Esophagus (tissue), 2 donors: ENCODE results near the gene EYA3. TPM values are rescaled to one million over a fixed set of nuclear protein-coding genes. Genes with fewer than 3 reads are reported as not detected.

Experiments
- H3K27ac ChIP-seq, 2 donors: one replicate each; pipeline ENCODE4 v1.5.1; 2013; ENCODE audit warnings: low read depth in 2 of 2, mild to moderate bottlenecking in 2 of 2, inconsistent platforms in 1 of 2, low read length in 1 of 2, moderate library complexity in 1 of 2
- H3K27me3 ChIP-seq, 2 donors: one replicate each; pipeline ENCODE4 v1.6.1; 2013; ENCODE audit warnings: low read length in 2 of 2, control low read depth in 1 of 2, mild to moderate bottlenecking in 1 of 2; ENCODE audit not compliant: insufficient read depth in 2 of 2, control insufficient read depth in 1 of 2
- H3K36me3 ChIP-seq, 2 donors: one replicate each; pipeline ENCODE4 v1.6.1; 2013; ENCODE audit warnings: low read length in 1 of 2; ENCODE audit not compliant: control insufficient read depth in 2 of 2, insufficient read depth in 2 of 2
- H3K4me1 ChIP-seq, 2 donors: one replicate each; pipeline ENCODE4 v1.6.1; 2013; ENCODE audit warnings: low read length in 1 of 2; ENCODE audit not compliant: control insufficient read depth in 2 of 2, insufficient read depth in 2 of 2
- H3K4me3 ChIP-seq, 2 donors: one replicate each; pipeline ENCODE4 v1.5.1; 2013; ENCODE audit warnings: low read length in 2 of 2, mild to moderate bottlenecking in 2 of 2, low read depth in 1 of 2, moderate library complexity in 1 of 2
- H3K9me3 ChIP-seq, 2 donors: one replicate each; pipeline ENCODE4 v1.6.1; 2013; ENCODE audit warnings: mild to moderate bottlenecking in 2 of 2, low read depth in 1 of 2, low read length in 1 of 2, moderate library complexity in 1 of 2; ENCODE audit not compliant: control insufficient read depth in 2 of 2, insufficient read depth in 1 of 2
- WGBS, 2 donors: extraction: QIAGEN DNeasy Blood & Tissue Kit; methylation state at CpG; one replicate each; pipeline ENCODE4 v1.1.7; 2013; 5-methylcytosine and 5-hydroxymethylcytosine counted together
- polyA plus RNA-seq, 2 donors: library from polyadenylated mRNA; stranded (reverse); fragments of 200-250 nt; gene quantifications; one replicate each; pipeline ENCODE4 v1.2.3, GENCODE V29; 2013
- donor health status: healthy with polysubstance abuse.
- donor health status: Bipolar disorder and iron deficiency.

Gene EYA3
- polyA plus RNA-seq, 2 donors = 6.3 to 7.3 TPM

DNA sequence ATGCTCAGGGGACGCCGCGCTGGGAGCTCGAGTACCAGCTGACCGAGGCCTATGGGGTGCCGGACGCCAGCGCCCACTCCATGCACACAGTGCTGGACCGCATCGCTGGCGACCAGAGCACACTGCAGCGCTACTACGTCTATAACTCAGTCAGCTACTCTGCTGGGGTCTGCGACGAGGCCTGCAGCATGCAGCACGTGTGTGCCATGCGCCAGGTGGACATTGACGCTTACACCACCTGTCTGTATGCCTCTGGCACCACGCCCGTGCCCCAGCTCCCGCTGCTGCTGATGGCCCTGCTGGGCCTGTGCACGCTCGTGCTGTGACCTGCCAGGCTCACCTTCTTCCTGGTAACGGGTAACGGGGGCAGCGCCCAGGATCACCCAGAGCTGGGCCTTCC, 129.9 kb downstream of the EYA3 start:
- no peak overlapping the region for H3K27ac ChIP-seq

DNA sequence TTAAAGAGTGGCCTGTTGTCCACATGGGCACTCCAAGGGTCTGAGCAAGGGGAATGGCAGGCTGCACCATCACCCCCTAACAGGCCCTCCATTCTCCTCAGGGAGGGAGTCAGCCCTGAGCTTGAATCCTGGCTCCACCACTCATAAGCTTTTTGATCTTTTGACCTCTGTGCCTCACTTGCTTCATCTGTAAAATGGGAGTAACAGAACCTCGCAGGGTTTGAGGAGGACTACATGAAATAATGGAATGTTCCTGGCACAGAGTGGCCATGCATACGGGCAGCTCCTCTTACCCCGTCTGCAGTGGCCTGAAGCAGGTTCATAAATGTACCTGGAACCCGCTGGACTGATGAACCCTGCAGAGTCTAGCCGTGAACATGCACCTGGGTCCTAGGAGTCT, 130.8 kb downstream of the EYA3 start:
- Histone ChIP-seq H3K27me3 (no peaks in the 10 kb centered on the region), H3K4me1 (peaks cover 5 to 16% of the 10 kb centered on the region in 2 donors), H3K9me3 (no peaks in the 10 kb centered on the region), H3K27ac (no peak overlapping the region), H3K4me3 (no peak overlapping the region), H3K36me3 (no peaks in the 10 kb centered on the region)
- WGBS, 2 donors = 94% methylated on average over 5 of the region's 5 CpGs

More for the DNA sequence above, 129.9 kb downstream of the EYA3 start:
- Histone ChIP-seq H3K36me3 (peaks cover 0 to 4% of the 10 kb centered on the region in 2 donors), H3K4me3 (no peak overlapping the region), H3K9me3 (no peaks in the 10 kb centered on the region), H3K27me3 (no peaks in the 10 kb centered on the region), H3K4me1 (peaks cover 5 to 16% of the 10 kb centered on the region in 2 donors)
- WGBS, 2 donors = 94 to 95% methylated on average over 26 of the region's 26 CpGs

DNA sequence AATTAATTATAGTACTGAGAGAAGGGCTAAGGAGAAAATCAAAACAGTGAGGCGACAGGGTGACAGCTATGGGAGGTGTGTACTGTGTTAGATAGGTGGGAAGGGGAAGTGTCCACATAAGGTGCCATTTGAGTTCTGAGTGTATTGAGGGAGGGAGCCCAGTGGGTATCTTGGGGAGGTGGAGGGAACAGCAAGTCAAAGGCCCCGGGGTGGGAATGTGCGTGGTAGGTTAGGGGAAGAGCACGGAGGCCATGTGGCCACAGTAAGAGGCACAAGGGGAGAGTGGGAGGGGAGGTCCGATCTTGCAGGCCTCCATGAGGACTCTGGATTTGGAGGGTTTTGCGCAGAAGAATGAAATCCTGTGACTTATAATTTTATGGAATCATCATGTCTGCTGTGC, 131.6 kb downstream of the EYA3 start:
- Histone ChIP-seq H3K9me3 (no peaks in the 10 kb centered on the region), H3K27ac (no peak overlapping the region), H3K4me1 (peaks cover 5 to 16% of the 10 kb centered on the region in 2 donors), H3K27me3 (no peaks in the 10 kb centered on the region), H3K4me3 (no peak overlapping the region), H3K36me3 (no peaks in the 10 kb centered on the region)
- 78 to 84% methylated on average over 6 of the region's 6 CpGs for WGBS, 2 donors

- H3K27me3 ChIP-seq = no peaks in the 10 kb centered on the region
- 81 to 88% methylated on average over 6 of the region's 6 CpGs for WGBS, 2 donors
Observed at GRCh38 chr1:27955076-27955475, 133.3 kb downstream of the EYA3 start.

GRCh38 chr1:27954186-27954585, 134.2 kb downstream of the EYA3 start:
- no peaks in the 10 kb centered on the region for H3K9me3 ChIP-seq
- no peaks in the 10 kb centered on the region for H3K36me3 ChIP-seq
- no peak overlapping the region for H3K27ac ChIP-seq
- no peaks in the 10 kb centered on the region for H3K27me3 ChIP-seq
- no peaks in the 10 kb centered on the region for H3K4me1 ChIP-seq
- 91 to 94% methylated on average over 10 of the region's 10 CpGs for WGBS, 2 donors
- no peak overlapping the region for H3K4me3 ChIP-seq

More at GRCh38 chr1:27955076-27955475, 133.3 kb downstream of the EYA3 start:
- Histone ChIP-seq H3K9me3 (no peaks in the 10 kb centered on the region), H3K36me3 (no peaks in the 10 kb centered on the region), H3K4me3 (no peak overlapping the region), H3K27ac (no peak overlapping the region), H3K4me1 (peaks cover 0 to under 1% of the 10 kb centered on the region in 2 donors)

DNA sequence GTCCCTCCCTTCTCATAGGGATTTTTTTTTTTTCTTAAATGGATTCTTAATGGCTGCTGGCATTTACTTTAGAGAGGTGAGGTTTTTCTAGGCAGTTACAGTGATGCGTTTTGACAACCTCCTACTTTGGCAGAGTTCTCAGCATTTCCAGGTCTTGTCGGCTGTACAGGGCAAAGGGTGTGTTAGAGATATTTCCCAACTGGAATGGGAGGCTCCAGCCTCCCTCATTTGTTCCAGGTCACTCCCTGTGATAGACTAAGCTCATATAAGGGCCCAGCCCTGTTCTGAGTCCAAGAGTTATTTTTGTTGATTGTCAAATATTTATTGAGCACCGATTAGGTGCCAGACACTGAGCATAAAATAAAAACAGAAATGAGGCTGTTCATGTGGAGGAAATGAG, 136.3 kb downstream of the EYA3 start:
- H3K27ac ChIP-seq = no peak overlapping the region

GRCh38 chr1:27951396-27951795, 137.0 kb downstream of the EYA3 start:
- Histone ChIP-seq H3K27ac (no peak overlapping the region), H3K4me3 (no peak overlapping the region), H3K27me3 (no peaks in the 10 kb centered on the region), H3K4me1 (no peaks in the 10 kb centered on the region), H3K36me3 (no peaks in the 10 kb centered on the region), H3K9me3 (no peaks in the 10 kb centered on the region)
- WGBS, 2 donors = 65 to 67% methylated on average over 3 of the region's 3 CpGs

More for the DNA sequence above, 136.3 kb downstream of the EYA3 start:
- Histone ChIP-seq H3K4me1 (no peaks in the 10 kb centered on the region), H3K36me3 (no peaks in the 10 kb centered on the region), H3K27me3 (no peaks in the 10 kb centered on the region), H3K4me3 (no peak overlapping the region), H3K9me3 (no peaks in the 10 kb centered on the region)
- WGBS, 2 donors = 54 to 58% methylated on average over 3 of the region's 3 CpGs

DNA sequence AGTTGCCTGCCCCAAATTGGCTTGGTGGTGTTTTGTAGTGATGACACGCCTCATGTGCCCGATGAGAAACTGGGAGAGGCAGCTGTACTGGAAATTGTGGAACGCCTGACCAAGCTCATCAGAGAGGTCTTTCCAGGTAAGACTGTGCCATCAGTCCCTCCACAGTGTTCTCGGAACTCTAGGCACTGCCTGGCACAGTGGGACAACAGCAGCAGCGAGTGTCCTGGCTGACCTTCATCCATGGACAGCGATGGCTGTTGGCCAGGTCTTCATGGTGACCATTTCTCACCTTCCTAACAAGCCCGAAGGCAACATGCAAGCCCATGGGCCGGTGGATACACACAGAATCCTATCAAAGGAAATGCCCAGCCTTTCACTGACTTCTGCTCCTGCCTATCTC, 139.4 kb downstream of the EYA3 start:
- Histone ChIP-seq H3K9me3 (no peaks in the 10 kb centered on the region), H3K4me3 (no peak overlapping the region), H3K36me3 (no peaks in the 10 kb centered on the region), H3K27ac (no peak overlapping the region), H3K27me3 (no peaks in the 10 kb centered on the region), H3K4me1 (no peaks in the 10 kb centered on the region)
- WGBS, 2 donors = 88 to 90% methylated on average over 8 of the region's 8 CpGs

DNA sequence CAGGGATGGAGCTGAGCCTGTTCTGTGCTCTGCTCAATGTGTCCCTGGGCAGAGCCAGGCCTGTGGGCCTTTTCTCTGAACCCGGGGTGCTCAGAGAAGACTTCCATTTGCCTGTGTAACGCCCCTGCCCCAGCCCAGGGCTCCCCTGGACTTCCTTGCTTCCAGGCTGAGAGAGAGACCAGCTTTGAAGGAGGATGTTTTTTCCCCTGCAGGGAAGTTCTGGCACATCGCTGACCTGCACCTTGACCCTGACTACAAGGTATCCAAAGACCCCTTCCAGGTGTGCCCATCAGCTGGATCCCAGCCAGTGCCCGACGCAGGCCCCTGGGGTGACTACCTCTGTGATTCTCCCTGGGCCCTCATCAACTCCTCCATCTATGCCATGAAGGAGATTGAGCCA, 143.4 kb downstream of the EYA3 start:
- H3K9me3 ChIP-seq = no peaks in the 10 kb centered on the region
- H3K27ac ChIP-seq = no peak overlapping the region
- 89 to 91% methylated on average over 5 of the region's 5 CpGs for WGBS, 2 donors
- H3K36me3 ChIP-seq = no peaks in the 10 kb centered on the region
- H3K4me1 ChIP-seq = no peaks in the 10 kb centered on the region
- H3K27me3 ChIP-seq = no peaks in the 10 kb centered on the region
- H3K4me3 ChIP-seq = no peak overlapping the region

DNA sequence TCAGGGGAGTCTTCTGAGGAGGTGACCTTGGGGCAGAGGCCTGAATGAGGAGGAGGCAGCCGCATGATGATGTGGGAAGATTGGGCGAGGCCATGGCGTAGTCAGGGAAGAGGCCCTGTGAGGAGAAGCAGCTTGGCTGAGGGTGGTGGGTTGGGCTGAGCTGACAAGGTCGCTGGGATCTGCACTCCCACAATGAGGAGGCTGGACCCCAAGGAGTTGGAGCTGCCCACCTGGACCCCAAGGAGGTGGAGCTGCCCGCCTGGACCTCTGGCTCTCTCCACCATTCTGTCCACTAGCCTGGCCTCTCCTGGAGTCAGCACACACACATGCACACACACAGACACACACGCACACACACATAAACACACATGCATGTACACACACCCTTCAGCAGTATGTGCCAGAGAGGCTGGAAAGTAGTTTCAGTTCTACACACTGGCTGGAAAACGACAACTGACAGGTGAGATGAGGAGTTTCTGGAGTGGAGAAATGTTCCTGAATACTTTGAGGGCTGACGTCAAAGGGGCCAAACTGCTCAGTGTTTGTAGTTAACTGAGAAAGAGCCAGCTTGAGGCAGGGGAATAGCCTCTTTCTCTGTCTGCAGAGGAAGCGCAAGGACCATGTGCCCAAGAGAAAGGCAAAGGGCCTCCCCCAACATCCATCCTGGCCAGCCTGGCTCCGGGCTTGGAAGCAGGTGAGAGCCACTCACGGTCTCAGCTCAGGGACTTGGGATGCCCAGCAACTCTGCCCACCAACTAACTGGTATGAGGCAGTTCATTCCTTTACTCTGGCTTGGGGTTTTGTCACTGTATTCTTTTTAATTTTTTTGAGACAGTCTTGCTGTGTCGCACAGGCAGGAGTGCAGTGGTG, 146.5 kb downstream of the EYA3 start:
- no peaks in the 10 kb centered on the region for H3K4me1 ChIP-seq
- no peak overlapping the region for H3K4me3 ChIP-seq
- no peaks in the 10 kb centered on the region for H3K36me3 ChIP-seq
- 86 to 89% methylated on average over 12 of the region's 12 CpGs for WGBS, 2 donors
- no peaks in the 10 kb centered on the region for H3K27me3 ChIP-seq
- H3K27ac ChIP-seq = no peak overlapping the region
- H3K9me3 ChIP-seq = no peaks in the 10 kb centered on the region
